ENCODE results near the gene RAB24. TPM values are rescaled to one million over a fixed set of nuclear protein-coding genes. Genes with fewer than 3 reads are reported as not detected.

Gene RAB24
- polyA plus RNA-seq, 1 donor from 2014 or later = 79.0 TPM

DNA sequence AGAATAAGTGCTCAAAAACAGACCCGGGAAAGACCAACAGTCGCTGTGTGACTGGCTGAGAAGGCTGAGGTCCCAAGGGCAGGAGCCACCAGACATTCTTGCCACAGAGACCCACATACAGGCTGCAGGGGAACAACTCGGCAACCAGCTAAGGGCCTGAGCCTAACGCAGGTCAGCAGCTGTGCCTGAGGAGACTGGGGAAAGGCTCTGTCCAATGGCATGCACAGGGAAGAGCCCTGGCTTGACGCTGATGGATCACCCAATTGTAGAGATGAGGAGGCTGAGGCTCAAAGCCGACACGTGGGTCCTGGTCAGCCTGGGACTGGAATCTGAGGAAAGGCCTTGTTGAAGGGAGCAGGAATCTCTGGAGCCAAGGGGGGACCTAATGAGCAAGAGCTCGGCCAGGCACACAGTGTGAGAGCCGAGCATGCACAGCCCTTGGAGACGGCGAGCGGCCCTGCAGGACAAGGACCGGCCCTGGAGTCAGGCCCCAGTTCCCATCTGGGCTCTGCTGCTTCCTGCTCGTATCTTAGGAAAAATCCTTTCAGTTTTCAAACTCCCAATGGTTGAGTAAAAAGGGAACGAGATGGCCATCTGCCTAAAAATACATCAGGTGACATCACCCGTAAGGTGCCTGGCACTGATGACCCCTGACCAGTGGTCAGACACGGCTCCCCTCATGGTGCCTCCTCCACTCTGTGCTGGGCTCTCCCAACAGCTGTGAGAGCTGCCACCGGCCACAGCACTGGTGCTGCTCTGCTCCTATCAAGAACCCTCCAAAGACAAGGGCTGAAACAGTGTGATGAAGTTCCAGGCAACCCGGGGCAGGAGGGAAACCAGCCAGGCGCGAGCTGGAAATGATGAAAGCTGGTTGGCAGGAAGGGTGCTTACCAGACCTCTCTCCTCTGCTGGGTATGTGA is 31.5 kb upstream of the RAB24 start:
- Histone ChIP-seq H3K9me2 (ENCODE audit: insufficient read depth, low read length) (no peaks in the 10 kb centered on the region), H4K20me1 (ENCODE audit: insufficient read depth) (no peaks in the 10 kb centered on the region), H2AFZ (ENCODE audit: low read depth, low read length) (no peak overlapping the region), H3K9me3 (ENCODE audit: low read length) (no peaks in the 10 kb centered on the region), H3F3A (ENCODE audit: insufficient read depth, low read length, poor library complexity, severe bottlenecking) (no peaks in the 10 kb centered on the region), H3K9ac (ENCODE audit: low read length) (no peak overlapping the region), H3K36me3 (ENCODE audit: insufficient read depth, low read length) (no peaks in the 10 kb centered on the region), H3K27ac (ENCODE audit: low read length) (no peak overlapping the region), H3K4me3 (ENCODE audit: low read length) (no peak overlapping the region), H3K27me3 (ENCODE audit: insufficient read depth, low read depth, low read length) (no peaks in the 10 kb centered on the region), H3K79me2 (replicated peaks; ENCODE audit: insufficient read depth, low read length) (peaks cover 3% of the 10 kb centered on the region), H3K4me2 (ENCODE audit: low read length) (no peak overlapping the region)
- TF ChIP-seq RAD21 (conservative IDR thresholded peaks at IDR 0.05) = no peak
- TF ChIP-seq, protein P1, sequence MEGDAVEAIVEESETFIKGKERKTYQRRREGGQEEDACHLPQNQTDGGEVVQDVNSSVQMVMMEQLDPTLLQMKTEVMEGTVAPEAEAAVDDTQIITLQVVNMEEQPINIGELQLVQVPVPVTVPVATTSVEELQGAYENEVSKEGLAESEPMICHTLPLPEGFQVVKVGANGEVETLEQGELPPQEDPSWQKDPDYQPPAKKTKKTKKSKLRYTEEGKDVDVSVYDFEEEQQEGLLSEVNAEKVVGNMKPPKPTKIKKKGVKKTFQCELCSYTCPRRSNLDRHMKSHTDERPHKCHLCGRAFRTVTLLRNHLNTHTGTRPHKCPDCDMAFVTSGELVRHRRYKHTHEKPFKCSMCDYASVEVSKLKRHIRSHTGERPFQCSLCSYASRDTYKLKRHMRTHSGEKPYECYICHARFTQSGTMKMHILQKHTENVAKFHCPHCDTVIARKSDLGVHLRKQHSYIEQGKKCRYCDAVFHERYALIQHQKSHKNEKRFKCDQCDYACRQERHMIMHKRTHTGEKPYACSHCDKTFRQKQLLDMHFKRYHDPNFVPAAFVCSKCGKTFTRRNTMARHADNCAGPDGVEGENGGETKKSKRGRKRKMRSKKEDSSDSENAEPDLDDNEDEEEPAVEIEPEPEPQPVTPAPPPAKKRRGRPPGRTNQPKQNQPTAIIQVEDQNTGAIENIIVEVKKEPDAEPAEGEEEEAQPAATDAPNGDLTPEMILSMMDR (IDR thresholded peaks at IDR 0.05; ENCODE audit: poor library complexity, severe bottlenecking) = no peak
- TF ChIP-seq EP300 (conservative IDR thresholded peaks at IDR 0.05; ENCODE audit: poor library complexity, severe bottlenecking) = no peak
- TF ChIP-seq EZH2 (IDR thresholded peaks at IDR 0.05; ENCODE audit: borderline replicate concordance, insufficient read depth, low read length, poor library complexity, severe bottlenecking) = no peak

DNA sequence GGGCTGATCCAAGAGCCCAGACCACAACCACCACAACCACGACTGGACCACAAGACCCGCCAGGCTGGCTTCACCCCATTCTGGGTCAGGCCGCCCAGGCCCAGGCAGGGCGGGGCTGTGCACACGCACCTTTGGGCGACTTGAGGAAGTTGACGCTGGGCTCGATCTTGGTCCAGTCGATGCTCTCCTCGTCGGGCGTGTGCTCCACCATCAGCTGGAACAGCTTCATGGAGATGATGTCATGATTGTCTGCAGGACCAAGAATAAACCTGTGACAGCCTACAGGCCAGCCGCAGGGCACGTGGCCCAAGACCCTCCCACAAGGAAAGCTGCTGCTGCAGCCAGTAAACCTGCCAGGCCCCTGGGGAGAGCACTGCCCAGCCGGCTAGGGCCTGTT is 30.6 kb upstream of the RAB24 start:
- TF ChIP-seq EP300 (conservative IDR thresholded peaks at IDR 0.05; ENCODE audit: poor library complexity, severe bottlenecking) = no peak
- TF ChIP-seq EZH2 (IDR thresholded peaks at IDR 0.05; ENCODE audit: borderline replicate concordance, insufficient read depth, low read length, poor library complexity, severe bottlenecking) = no peak
- TF ChIP-seq, protein P1 (IDR thresholded peaks at IDR 0.05; ENCODE audit: poor library complexity, severe bottlenecking) = no peak
- TF ChIP-seq RAD21 (conservative IDR thresholded peaks at IDR 0.05) = no peak
- no peak for TF ChIP-seq SMC3 (conservative IDR thresholded peaks at IDR 0.05; ENCODE audit: poor library complexity)
- TF ChIP-seq, protein P2, sequence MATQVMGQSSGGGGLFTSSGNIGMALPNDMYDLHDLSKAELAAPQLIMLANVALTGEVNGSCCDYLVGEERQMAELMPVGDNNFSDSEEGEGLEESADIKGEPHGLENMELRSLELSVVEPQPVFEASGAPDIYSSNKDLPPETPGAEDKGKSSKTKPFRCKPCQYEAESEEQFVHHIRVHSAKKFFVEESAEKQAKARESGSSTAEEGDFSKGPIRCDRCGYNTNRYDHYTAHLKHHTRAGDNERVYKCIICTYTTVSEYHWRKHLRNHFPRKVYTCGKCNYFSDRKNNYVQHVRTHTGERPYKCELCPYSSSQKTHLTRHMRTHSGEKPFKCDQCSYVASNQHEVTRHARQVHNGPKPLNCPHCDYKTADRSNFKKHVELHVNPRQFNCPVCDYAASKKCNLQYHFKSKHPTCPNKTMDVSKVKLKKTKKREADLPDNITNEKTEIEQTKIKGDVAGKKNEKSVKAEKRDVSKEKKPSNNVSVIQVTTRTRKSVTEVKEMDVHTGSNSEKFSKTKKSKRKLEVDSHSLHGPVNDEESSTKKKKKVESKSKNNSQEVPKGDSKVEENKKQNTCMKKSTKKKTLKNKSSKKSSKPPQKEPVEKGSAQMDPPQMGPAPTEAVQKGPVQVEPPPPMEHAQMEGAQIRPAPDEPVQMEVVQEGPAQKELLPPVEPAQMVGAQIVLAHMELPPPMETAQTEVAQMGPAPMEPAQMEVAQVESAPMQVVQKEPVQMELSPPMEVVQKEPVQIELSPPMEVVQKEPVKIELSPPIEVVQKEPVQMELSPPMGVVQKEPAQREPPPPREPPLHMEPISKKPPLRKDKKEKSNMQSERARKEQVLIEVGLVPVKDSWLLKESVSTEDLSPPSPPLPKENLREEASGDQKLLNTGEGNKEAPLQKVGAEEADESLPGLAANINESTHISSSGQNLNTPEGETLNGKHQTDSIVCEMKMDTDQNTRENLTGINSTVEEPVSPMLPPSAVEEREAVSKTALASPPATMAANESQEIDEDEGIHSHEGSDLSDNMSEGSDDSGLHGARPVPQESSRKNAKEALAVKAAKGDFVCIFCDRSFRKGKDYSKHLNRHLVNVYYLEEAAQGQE (IDR thresholded peaks at IDR 0.05; ENCODE audit: borderline replicate concordance) = no peak
- no peak for TF ChIP-seq POLR2AphosphoS5 (IDR thresholded peaks at IDR 0.05)
- TF ChIP-seq TAF1 (IDR thresholded peaks at IDR 0.05; ENCODE audit: low read depth) = no peak
- TF ChIP-seq MXI1 (conservative IDR thresholded peaks at IDR 0.05; ENCODE audit: poor library complexity, severe bottlenecking) = no peak
- Histone ChIP-seq H3K27ac (ENCODE audit: low read length) (no peak overlapping the region), H3K4me2 (ENCODE audit: low read length) (no peak overlapping the region), H3K36me3 (ENCODE audit: insufficient read depth, low read length) (no peaks in the 10 kb centered on the region), H3F3A (ENCODE audit: insufficient read depth, low read length, poor library complexity, severe bottlenecking) (no peaks in the 10 kb centered on the region), H3K79me2 (replicated peaks; ENCODE audit: insufficient read depth, low read length) (no peaks in the 10 kb centered on the region), H3K9ac (ENCODE audit: low read length) (no peak overlapping the region), H4K20me1 (ENCODE audit: insufficient read depth) (no peaks in the 10 kb centered on the region), H2AFZ (ENCODE audit: low read depth, low read length) (no peak overlapping the region), H3K27me3 (ENCODE audit: insufficient read depth, low read depth, low read length) (no peaks in the 10 kb centered on the region), H3K9me3 (ENCODE audit: low read length) (no peaks in the 10 kb centered on the region), H3K4me3 (ENCODE audit: low read length) (no peak overlapping the region), H3K9me2 (ENCODE audit: insufficient read depth, low read length) (no peaks in the 10 kb centered on the region)

Measured in neural cell (in vitro differentiated cells).